ENCODE measurements around the gene RAB20.
"Not testable (repeated sequence)": the region's sequence is repeated elsewhere in the genome, so short reads cannot be mapped to it uniquely, and the experiment has no call there.

RAB20 gene, protein sequence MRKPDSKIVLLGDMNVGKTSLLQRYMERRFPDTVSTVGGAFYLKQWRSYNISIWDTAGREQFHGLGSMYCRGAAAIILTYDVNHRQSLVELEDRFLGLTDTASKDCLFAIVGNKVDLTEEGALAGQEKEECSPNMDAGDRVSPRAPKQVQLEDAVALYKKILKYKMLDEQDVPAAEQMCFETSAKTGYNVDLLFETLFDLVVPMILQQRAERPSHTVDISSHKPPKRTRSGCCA

DNA sequence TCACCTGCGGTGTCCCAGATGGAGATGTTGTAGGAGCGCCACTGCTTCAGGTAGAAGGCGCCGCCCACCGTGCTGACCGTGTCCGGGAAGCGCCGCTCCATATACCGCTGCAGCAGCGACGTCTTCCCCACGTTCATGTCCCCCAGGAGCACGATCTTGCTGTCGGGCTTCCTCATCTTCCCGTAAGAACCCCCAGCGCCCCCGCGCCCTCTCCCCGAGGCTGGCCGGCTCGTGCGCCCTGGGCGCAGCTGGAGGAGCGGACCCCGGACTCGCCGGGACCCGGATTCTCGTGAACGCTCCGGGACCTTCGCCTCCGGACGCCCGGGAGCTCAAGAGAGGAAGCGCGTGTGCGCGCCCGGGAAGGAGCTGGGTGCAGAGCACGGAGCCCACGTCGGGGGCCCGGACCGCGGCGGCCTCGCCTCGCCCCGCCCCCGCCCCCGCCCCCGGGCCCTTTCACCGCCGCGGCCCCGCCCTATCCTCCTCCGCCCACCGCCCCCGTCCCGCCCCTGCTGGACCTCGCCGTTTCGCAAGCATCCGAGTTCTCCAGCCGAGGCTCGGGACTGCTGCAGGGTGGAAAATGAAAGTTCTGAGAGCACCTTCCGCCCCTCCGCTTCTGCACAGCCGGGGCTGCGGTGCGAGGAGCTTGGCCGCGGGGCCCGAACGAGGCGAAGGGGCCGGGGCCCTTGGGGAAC, at the start of gene RAB20:
Gene RAB20, minus strand, starts transcription at position 379 of the 692 bp plus-strand sequence. Its CDS starts 203 bp downstream, at position 176.
- peak in 1 of 4 experiments; percentile 33 for DNase-seq

DNA sequence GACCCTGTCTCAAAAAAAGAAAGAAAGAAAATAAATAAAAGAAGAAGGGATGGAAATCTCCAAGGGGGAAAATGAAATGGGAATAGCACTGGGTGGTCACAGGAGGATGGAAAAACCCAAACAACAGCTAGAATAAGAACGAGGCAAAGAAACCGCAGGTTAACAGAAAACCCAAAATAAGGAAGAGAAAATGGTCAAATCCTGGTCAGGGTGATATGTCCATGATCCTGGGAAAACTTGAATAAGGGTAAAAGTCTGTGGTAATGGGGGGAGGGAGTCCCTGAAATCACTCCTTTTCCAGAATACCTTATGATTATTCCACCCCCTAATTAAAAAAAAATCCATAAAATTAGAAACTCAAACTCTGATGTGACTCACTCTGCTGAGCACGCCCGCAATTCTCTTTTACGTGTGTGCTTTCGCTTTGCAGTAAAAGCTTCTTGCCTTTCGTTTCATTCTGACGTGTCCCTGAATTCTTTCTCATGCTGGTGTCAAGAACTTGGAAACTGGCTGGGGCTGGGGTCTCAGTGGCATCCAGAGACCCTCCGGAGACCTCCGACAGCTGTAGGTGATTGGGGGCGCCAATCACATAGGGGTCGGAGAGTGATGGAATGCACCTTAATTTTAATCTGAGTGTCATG, 49.6 kb upstream of the RAB20 start:
- DNase-seq, result no peak

DNA sequence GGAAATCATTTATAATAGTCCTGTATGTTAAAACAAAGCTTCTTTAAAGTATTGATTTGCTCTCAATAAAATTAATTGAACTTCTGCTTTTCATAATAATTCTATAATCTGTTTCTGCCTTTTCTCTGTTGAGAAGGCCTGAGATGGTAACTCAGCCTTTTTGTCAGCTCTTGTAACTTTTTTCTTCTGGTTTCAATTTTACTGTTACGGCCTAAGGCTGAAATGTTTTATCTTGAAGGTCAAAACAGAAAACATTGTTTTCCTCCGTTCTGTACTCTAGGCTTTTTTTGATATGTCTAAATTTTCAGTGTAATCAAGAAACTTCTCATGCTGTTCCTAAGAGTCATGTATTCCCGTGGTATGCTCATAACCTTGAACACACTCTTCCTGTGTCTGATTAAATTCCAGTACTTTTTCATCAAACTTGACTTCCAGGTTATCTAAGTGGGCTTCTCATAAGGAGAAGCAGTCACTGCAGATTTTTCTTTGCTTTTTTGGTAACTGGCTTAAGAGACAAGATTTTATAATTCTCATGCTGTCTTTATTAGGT, 46.2 kb upstream of the RAB20 start:
- DNase-seq, result no peak

DNA sequence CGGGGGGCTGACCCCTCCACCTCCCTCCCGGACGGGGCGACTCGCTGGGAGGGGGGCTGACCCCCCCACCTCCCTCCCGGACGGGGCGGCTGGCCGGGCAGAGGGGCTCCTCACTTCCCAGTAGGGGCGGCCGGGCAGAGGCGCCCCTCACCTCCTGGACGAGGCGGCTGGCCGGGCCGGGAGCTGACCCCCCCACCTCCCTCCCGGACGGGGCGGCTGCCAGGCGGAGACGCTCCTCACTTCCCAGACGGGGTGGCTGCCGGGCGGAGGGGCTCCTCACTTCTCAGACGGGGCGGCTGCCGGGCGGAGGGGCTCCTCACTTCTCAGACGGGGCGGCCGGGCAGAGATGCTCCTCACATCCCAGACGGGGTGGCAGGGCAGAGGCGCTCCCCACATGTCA, 44.8 kb upstream of the RAB20 start:
- DNase-seq, result not testable (repeated sequence)

DNA sequence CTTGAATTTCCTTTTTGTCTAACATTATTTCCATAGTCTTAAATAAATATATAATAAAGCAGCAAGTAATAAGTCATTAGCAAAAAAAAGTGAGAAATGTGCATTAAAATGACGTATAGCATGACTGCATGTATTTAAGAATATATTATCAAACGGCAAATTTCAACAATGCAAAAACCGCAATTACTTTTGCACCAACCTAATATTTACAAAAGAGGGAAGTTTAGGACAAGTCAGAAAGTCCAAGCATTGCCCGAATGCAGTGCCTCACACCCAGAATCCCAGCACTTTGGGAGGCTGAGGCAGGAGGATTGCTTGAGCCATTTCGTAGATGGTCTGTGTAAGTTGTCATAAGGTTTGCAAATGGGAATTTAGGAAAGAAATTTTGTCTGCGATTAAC, 43.6 kb upstream of the RAB20 start:
- no peak for DNase-seq

DNA sequence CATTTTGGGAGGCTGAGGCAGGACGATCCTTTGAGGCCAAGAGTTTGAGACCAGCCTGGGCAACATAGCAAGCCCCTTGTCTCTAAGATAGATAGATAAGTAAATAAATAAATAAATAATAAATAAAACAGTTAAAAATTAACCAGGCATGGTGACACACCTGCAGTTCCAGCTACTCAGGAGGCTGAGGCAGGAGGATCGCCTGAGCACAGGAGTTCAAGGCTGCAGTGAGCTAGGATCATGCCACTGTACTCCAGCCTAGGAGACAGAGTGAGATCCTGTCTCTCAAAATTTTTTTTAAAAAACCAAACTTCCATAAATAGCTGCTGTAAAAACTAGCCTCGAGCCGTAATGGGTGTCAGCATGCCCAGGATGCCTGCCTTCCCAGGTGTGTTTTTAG, 39.5 kb upstream of the RAB20 start:
- DNase-seq, result no peak

DNA sequence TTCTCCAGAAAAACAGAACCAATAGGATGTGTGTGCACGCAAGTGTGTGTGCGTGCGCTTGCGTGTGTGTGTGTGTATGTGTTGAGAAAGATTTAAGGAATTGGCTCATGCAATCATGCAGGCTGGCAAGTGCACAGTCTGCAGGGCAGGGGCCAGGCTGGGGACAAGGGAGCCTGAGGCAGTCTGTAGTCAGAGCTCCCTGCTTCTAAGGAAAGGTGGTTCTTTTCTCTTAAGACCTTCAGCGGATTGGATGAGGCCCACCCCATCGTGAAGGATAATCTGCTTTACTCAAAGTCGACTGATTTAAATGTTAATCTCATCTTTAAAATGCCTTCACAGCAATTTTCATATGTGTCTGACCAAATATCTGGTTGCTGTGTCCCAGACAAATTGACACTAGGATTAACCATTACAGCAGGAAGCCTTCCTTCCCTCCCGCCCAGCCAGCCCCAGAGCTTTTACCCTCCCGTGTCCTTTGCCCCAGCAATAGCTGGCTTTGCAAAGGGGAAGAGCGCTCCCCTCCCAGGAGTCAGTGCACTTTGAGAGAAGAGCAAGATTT, 38.8 kb upstream of the RAB20 start:
- no peak for DNase-seq

DNA sequence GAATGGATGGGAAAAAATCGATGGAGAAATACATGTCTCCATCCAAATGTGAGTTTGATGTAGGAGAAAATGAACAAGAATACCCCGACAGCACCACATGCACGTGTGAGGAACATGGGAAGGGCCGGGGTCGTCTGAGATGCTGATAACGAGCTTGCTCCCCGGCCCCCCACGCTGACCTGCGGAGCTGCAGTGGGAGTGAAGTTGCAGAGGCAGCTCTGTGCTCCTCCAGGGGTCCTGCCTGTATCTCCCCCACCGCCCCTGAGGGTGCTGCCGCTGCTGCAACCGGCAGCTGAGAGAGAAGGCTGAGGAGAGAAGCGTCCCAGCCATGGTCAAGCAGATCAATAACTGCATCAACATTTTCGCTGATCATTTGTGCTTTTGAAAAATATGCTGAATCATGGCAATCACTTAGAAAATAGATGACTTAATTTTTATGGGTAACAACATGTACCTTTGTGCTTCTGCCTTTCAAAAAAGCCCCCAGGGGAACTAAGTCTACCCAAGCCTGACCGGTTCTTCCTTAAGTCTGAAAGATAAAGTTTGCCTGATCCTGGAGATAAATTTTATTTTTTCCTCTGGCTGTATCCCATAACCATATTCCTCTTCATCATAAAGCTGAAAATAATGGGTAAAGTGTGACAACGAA, 35.6 kb upstream of the RAB20 start:
- no peak for DNase-seq

DNA sequence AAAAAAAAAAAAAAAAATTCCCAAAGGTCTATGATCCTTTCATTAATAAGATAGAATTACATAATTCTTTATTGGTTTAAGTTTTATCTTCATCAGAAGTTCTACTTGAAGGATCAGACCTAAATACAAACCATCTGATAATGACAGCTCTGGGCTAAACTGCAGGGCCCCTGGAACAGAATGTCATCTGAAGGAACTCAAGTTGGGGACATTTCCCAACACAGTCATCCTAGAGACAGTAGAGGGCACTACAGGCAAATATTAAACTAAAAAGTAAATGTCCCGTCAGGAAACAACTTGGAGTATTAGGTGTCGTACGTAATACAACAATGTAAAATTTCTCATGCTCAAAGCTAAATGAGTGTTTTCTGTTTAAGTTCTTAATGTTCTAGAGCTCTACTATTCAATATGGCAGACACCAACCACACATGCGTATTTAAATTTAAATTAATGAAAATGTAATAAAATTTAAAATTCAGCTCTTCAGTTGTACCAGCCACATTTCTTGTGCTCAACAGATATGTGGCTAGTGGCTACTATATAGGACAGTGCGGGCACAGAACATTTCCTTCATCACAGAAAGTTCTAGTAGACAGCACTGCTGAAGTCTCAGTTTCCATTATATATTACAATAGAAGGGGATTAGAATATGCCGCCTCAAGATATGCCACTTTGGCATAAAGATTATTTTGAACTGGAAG, 32.1 kb upstream of the RAB20 start:
- DNase-seq, result no peak

DNA sequence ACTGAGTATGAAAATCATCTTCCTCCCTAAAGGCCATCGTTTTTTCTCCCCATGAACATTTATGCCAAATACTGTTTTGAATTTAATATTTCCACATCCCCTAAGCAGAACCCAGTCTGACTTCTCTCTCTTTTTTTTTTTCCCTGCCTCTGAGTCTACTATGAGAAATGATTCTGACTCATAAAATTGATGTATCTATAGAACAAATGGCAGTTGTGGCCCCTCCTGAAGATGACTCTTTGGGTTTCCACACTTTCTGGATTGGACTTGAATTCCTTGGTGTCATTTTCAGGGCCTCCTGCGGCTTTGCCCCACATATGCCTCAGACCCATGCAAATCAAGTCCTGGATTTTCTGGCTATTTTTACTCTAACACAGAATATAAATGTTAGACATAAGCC, 31.1 kb upstream of the RAB20 start:
- no peak for DNase-seq

DNA sequence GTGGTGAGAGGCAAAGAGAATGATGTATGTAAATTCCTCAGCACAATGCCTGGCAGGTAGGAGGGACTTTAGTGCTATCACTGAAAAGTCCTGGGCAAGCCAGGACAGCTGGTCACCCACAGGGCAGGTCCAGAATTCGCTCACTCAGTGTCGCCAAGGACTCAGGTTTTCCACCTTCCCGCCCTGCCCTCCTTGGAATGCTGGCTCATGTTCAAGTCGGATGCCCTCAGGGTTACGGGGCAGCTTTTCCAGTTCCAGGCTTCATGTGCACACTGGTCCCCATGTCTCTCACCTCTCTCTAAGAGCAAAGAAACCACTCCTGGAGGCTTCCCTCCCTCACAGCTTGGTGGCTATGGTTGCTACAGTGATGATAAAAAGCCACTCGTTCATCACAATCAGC, 29.1 kb upstream of the RAB20 start:
- no peak for DNase-seq

DNA sequence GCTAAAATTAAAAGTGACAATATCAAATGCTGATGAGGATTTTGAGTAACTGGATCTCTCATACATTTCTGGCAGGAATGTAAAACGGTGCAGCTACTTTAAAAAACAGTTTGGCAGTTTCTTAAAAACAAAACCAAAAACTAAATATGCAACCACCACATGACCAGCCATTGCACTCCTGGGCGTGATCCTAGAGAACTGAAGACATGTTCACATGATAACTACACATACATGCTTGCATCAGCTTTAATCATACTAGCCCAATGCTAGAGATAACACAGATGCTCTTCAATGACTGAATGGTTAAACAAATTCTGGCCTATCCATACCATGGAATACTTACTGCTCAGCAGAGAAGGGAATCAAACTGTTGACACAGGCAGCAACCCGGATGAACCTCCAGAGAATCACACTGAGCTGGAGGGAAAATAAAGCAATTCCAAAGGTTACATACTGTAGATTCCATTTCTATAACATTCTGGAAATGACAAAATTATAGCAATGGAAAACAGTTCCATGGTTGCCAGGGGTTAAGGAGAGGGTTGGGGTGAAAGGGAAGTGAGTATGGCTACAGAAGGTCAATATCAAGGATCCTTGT, 28.4 kb upstream of the RAB20 start:
- DNase-seq, result no peak

DNA sequence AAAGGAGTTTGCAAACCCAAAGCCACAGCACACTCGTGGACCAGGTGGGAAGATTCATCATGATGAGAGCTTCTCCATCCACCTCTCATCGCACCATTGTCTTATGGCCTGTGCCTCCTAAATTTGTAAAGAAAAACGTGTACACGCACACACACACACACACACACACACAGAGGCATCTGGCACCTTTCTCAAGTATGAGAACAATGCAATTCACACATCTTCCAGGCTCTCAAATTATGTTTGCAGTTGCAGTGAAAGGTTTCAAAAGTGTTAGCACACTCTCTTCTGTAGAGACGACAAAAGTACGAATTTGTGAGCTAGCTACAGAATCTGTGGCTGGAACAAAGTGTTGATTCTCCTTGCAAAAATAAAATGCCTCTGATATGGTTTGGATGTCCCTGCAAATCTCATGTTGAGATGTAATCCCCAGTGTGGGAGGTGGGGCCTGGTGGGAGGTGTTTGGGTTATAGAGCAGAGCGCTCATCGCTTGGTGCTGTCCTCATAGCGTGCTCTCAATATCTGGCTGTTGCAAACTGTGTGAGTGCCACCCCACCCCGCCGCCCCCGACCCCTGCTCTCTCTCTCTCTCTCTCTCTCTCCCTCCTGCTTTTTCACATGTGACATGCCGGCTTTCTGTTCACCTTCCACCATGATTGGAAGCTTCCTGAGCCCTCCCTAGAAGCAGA, 21.8 kb upstream of the RAB20 start:
- no peak for DNase-seq

DNA sequence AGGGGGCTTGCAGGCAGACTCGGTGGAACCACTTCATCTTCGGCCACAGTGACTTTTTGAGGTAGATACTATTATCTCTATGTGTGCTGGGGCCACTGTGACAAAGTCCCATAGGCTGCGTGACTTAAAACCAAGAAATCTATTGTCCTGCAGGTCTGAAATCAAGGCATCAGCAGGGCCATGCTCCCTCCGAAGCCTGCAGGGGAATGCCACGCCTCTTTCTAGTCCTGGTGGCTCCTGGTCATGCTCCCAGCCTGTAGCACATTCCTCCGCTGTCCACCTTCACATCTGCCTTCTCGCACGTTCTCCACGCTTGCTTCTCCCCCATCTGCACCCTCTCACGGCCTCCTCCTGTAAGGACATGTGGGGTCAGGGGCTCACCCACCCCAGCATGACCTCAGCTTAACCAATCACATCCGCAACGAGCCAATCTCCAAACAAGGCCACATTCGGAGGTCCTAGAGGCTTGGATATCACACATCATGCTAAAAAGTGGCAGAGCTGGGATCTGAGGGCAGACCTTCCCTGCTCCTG, 21.0 kb upstream of the RAB20 start:
- no peak for DNase-seq

DNA sequence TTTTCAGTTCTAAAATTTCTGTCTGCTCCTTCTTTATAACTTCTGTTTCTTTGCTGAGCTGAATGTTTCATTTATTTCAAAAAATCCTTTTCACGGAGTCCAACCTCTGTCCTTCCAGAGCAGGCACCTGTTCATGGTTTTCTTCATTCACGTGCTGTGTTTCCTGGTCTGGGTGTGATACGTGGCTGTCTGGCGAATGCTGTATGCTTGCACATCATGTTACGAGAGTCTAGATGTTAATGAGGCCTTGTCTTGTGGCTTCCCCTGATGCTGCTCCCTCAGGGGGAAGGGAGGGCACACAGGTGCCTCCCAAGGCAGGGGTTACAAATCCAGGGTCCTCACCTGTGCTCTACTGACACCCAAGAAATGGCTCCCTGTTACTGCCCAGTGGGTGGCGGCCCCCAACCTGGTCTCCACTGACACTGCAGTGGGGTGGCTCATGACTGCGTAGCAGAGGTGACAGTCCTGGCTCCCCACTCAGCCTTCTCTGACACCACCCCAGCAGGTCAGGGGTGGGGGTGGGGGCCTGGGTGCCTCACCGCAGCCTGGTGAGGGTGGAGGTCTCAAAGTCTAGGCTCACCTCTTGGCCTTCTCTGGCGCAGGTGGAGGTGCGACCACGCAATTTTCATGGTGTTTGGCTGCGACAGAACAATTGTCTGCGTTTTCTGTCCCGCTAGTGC, 20.1 kb upstream of the RAB20 start:
- DNase-seq, result no peak

DNA sequence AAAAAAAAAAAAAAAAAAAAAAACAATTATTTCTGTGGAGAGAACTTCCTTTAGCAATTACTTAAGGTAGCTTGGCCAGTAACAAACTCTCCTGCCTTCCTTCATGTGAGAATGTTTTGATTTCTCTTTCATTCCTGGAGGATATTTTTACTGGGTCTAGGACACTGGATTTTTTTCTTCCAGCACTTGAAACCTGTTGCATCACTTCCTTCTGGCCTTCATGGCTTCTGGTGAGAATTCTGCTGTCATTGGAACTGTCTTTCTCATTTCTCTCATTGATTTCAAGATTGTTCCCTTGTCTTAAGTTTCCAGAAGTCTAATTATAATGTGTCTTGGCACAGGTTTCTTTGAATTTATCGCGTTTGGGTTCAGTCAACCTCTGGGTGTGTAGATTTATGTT, 19.3 kb upstream of the RAB20 start:
- no peak for DNase-seq

DNA sequence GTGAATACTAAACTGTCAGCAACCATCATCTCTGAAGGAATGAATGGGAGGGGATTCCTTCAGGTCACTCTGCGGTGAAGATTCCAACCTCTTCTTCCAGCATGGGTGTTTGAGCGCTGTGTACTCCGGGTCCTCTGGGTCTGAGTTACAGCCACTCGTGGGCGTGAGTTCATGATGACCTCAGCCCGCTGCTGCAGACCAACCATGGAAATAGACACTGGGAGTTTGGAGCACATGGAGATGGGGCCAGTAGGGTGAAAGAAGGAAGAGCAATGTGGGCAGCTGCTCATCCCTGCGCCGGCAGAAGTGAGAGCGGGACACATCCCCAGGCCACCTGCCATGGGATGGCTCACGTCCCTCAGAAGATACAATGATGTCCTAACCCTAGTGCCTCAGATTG, 16.8 kb upstream of the RAB20 start:
- no peak for DNase-seq

DNA sequence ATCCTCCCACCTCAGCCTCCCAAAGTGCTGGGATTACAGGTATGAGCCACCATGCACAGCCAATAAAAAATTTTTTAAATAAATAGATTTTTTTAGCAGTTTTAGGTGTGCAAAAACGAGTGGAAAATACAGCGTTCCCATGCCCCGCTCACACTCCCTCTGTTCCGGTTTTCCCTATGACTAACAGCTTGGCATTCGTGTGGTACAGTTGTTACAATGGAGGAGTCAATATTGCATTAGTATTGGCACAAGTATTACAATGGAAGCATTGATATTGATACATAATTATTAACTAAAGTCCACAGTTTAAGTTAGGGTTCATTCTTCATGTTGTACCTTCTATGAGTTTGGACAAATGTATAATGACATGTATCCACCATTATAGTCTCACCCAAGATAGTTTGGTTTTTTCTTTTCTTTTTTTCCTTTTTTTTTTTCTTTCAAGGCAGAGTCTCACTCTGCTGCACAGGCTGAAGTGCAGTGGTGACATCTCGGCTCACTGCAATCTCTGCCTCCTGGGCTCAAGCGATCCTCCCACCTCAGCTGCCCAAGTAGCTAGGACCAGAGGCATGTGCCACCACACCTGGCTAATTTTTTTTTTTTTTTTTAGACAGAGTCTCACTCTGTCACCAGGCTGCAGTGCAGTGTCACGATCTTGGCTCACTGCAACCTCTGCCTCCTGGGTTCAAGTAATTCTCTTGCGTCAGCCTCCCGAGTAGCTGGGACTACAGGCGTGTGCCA, 15.4 kb upstream of the RAB20 start:
- no peak for DNase-seq

DNA sequence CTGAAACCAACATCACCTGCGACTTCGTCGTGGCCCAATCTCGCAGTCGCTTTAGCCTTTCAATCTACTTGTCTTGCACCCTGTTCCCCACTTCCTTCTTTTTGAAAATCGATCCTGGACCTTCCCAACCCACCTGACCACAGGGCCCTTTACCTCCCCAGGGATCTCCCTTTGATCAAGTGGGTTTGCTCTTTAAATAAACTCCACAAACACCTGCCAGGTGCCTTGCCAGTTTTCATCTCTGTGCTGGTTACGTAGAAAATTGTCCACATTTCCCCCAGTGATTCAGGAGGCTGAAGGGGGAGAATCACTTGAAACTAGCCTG, 14.5 kb upstream of the RAB20 start:
- DNase-seq, result no peak
